Cardiac fibroblast (primary cell): ENCODE results near the gene PPP4R4.
"Not testable (repeated sequence)": the region's sequence is repeated elsewhere in the genome, so short reads cannot be mapped to it uniquely, and the experiment has no call there.

ENCODE experiments used
- DNase-seq, 2 donors: peaks; one replicate each; pipeline versions ENCODE4 v3.0.0 to v3.0.0-alpha.2; 2010; ENCODE audit warnings: low read depth in 2 of 2
- H3K4me3 ChIP-seq, 2 donors: replicated peaks in 1 of 2; 1 replicate in 1 of 2; 2 replicates in 1 of 2; pipeline ENCODE4 v1.5.1; 2011; ENCODE audit warnings: low read depth in 2 of 2, low read length in 2 of 2, mild to moderate bottlenecking in 2 of 2, moderate library complexity in 1 of 2
- TF ChIP-seq, protein P1 (sequence below): IDR thresholded peaks from one replicate; pipeline ENCODE4 v1.5.1; 2011; ENCODE audit warnings: low read depth, mild to moderate bottlenecking, low read length, inconsistent platforms

The PPP4R4 gene

DNA sequence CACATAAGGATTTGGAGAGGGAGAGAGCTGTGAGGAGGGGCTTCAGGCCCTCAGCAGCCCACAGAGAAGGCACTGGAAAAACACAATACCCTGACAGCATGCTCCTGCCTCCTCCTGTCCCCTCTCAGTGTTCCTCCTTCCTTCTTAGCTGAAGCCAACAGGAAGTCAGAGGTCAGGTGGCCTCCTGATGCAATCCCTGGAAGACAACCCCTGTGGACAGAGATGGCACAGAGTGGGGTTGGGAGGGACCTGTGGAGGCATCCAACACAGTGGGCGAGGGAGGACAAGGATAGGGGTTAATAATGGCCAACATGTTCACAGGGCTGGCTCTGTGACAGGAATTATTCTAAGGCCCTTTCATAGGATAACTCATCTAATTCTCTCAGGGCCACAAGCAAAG lies 29.4 kb upstream of the PPP4R4 start:
- DNase-seq, result no peak
- TF ChIP-seq, protein P1, sequence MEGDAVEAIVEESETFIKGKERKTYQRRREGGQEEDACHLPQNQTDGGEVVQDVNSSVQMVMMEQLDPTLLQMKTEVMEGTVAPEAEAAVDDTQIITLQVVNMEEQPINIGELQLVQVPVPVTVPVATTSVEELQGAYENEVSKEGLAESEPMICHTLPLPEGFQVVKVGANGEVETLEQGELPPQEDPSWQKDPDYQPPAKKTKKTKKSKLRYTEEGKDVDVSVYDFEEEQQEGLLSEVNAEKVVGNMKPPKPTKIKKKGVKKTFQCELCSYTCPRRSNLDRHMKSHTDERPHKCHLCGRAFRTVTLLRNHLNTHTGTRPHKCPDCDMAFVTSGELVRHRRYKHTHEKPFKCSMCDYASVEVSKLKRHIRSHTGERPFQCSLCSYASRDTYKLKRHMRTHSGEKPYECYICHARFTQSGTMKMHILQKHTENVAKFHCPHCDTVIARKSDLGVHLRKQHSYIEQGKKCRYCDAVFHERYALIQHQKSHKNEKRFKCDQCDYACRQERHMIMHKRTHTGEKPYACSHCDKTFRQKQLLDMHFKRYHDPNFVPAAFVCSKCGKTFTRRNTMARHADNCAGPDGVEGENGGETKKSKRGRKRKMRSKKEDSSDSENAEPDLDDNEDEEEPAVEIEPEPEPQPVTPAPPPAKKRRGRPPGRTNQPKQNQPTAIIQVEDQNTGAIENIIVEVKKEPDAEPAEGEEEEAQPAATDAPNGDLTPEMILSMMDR, result no peak
- H3K4me3 ChIP-seq, result no peak overlapping the region

DNA sequence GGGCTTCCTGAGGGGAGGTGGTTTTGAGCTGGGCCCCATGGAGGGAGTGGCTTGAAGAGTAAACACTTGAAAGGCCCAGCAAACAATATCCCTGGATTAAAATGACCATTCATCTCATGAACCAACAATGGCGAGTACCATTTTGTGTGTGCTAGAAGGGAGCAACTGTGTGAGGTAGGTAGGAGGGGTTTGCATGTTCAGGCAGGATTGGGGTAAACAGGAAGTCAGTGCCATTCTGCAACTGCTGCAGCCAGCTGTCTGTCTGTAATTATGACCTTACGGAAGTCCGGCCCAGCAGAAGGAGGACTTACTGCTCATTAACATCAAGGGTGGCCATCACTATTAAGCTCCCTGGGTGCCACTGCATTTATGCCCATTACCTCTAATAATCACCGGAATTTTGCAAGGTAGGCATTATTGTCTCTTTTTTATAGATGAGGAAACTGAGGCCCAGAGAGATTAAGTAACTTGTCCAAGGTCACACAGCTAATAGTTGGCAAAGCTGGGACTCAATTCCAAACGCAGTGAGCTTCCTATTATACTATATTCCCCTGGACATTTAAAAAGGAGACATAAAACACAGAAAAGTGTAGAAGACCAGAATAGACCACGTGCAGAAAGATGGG lies 28.1 kb upstream of the PPP4R4 start:
- H3K4me3 ChIP-seq, result no peak overlapping the region
- TF ChIP-seq, protein P1, result no peak
- DNase-seq, result no peak

DNA sequence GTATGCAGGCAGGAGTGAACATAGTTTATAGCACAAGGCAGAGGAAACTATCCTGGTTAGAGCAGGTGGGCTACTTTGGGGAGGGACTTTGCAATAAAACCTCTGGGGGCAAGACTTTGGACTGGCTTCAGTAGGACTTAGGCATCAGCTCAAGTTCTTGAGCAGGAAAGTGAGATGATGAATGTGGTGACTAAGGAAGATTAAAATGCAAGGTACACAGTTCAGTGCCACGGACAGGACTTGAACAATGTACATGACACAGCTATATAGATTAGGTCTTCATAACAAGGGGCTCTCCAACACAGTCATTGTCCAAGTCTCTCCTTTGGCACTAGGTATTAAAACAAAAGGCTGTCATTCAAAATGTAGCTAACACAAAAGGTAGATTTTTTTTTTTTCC lies 21.4 kb upstream of the PPP4R4 start:
- no peak for DNase-seq
- TF ChIP-seq, protein P1, result no peak
- no peak overlapping the region for H3K4me3 ChIP-seq

DNA sequence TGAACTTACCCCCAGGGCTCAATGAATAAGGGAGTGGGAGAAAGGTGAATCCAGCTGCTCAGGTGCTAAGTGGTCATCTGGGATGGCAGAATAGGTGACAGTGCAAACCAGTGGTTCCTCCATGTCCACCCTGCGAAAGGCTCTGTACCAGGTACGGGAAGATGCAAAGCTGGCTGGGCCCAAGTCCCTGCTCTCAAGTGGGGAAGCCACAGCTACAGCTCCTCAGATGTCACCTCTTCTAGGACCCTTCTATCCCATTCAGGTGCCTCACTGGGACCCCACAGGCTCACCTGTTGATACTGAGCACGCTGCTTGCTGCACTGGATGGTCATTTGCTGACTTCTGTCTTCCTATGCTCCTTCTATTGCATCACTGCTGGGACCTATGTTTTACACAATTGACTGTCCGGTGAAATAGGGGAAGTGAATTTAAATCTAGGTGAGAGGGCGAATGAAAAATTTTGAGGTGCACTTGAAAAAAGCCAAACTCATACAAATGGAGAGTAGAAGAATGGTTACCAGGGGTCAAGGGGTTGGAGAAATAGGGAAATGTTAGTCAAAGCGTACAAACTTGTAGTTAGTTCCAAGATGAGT lies 20.3 kb upstream of the PPP4R4 start:
- no peak overlapping the region for H3K4me3 ChIP-seq
- TF ChIP-seq, protein P1, result no peak
- DNase-seq, result no peak

DNA sequence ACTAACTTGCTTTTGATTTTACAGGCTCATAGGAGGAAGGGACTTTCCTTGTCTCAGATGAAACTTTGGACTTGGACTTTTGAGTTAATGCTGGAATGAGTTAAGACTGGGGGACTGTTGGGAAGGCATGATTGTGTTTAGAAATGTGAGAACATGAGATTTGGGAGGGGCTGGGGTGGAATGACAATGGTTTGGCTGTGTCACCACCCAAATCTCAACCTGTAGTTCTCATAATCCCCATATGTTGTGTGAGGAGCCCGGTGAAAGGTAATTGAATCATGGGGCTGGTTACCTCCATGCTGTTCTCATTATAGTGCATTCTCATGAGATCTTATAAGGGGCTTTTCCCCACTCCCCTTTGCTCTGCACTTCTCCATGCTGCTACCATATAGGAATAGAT lies 18.0 kb upstream of the PPP4R4 start:
- H3K4me3 ChIP-seq, DNase-seq: not testable (repeated sequence)

DNA sequence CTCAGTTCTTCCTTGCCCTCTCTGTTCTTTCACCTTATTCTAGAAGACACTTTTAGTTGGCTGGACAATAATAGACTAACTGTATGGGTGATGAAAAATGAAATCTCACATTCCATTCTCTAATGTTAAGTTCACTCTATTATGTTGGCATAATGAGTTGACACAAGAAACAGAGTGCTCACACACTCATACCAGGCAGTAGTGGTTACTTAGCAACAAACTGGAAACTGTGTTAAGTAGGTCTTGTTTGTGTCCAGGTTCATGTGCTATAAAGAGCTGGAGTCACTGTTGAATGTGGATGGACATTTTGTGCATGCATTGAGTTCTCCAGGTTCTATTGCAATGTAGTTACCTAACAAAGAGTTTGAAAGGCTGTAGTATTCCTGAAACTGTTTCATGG lies 16.9 kb upstream of the PPP4R4 start:
- TF ChIP-seq, protein P1, result no peak
- no peak for DNase-seq
- no peak overlapping the region for H3K4me3 ChIP-seq

DNA sequence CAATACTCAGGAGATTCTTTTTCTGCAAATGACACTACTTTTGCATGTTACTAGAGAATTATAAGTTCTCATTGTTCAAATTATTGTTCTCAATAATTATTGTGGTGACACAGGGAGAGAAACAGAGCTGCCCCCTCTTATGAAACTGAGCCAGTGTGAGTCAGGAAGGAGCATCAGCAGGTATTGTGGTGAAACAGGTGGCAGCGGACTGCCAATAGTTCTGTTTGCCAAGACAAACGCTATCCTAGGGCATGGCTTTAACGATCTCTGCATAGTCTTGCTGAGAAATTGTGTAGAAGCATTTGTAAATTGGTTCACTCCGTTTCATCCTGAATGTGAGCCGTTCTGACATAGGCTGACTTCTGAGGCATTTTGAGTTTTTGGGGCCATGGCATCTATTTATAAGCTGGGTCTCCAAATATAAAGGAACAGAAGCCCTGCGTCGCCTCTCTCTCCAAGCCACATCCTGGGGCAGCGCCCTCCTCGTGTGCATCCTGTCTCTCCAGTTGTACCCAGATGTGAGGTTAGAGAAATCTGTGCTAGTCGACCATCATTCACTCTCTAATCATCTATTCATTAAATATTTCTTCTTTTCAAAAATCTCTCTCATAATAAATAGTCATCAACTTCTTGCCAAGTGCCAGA lies 15.8 kb upstream of the PPP4R4 start:
- DNase-seq, result no peak
- no peak overlapping the region for H3K4me3 ChIP-seq
- TF ChIP-seq, protein P1, result no peak
